Measurements from ENCODE around the gene TFPI.

The TFPI gene

GRCh38 chr2:187509667-187510417, 44.4 kb downstream of the TFPI start:
- TF ChIP-seq CTCF (IDR thresholded peaks at IDR 0.05; ENCODE audit: control extremely low read depth, extremely low read depth, low read depth, missing control alignments): no peak
- POLR2A ChIA-PET: no interaction called here
- no peak for DNase-seq (ENCODE audit: extremely low spot score)
- CTCF ChIA-PET: interaction anchor here (1.1 kb wide), 1 partner anchor 10 kb away, joined by 4 read pairs; no protein-coding TSS in a partner anchor

- ChIA-PET POLR2A (no interaction called here), CTCF (no interaction called here)
- no peak for TF ChIP-seq CTCF (IDR thresholded peaks at IDR 0.05; ENCODE audit: control extremely low read depth, extremely low read depth, low read depth, missing control alignments)
- no peak for DNase-seq (ENCODE audit: extremely low spot score)
These were observed 47.8 kb downstream of the TFPI start for GRCh38 chr2:187506416-187506815.

- TF ChIP-seq CTCF (IDR thresholded peaks at IDR 0.05; ENCODE audit: control extremely low read depth, extremely low read depth, low read depth, missing control alignments): no peak
- DNase-seq (ENCODE audit: extremely low spot score): no peak
- POLR2A ChIA-PET: no interaction called here
- CTCF ChIA-PET: no interaction called here
These were observed 49.1 kb downstream of the TFPI start for GRCh38 chr2:187505065-187505672.

- ChIA-PET POLR2A (no interaction called here), CTCF (no interaction called here)
- TF ChIP-seq CTCF (IDR thresholded peaks at IDR 0.05; ENCODE audit: control extremely low read depth, extremely low read depth, low read depth, missing control alignments): no peak
- DNase-seq (ENCODE audit: extremely low spot score): no peak
These were observed 49.8 kb downstream of the TFPI start for GRCh38 chr2:187504312-187504921.

GRCh38 chr2:187503700-187504099, 50.5 kb downstream of the TFPI start:
- POLR2A ChIA-PET: no interaction called here
- DNase-seq (ENCODE audit: extremely low spot score): no peak
- TF ChIP-seq CTCF (IDR thresholded peaks at IDR 0.05; ENCODE audit: control extremely low read depth, extremely low read depth, low read depth, missing control alignments): no peak
- CTCF ChIA-PET: interaction anchor here (1.2 to 2.0 kb wide), 4 partner anchors 14 to 82 kb away, joined by 4 to 9 read pairs (median 5); no protein-coding TSS in a partner anchor

GRCh38 chr2:187502467-187502866, 51.8 kb downstream of the TFPI start:
- ChIA-PET POLR2A (no interaction called here), CTCF (interaction anchor here (1.2 to 2.1 kb wide), 6 partner anchors 16 to 868 kb away, joined by 3 to 9 read pairs (median 5); no protein-coding TSS in a partner anchor)
- DNase-seq (ENCODE audit: extremely low spot score): no peak
- no peak for TF ChIP-seq CTCF (IDR thresholded peaks at IDR 0.05; ENCODE audit: control extremely low read depth, extremely low read depth, low read depth, missing control alignments)

All from GM10248 (cell line).